ENCODE data around the gene MAST3.

- no peak for TF ChIP-seq CTCF (conservative IDR thresholded peaks at IDR 0.05)
- TF ChIP-seq ZFX (IDR thresholded peaks at IDR 0.05): peak; percentile 54
These were observed 59.4 kb downstream of the MAST3 start for GRCh38 chr19:18156841-18157464.
